Thyroid gland (tissue), 4 donors: ENCODE data around the gene FRMD4A.

Source experiments
- POLR2A ChIP-seq, 2 donors: fragments of 450-650 bp; IDR thresholded peaks; one replicate each; pipeline ENCODE4 v1.6.1; 2017; ENCODE audit warnings: antibody characterized with exemption in 2 of 2, mild to moderate bottlenecking in 2 of 2, moderate library complexity in 1 of 2
- TF ChIP-seq, protein P1 (sequence below), 6 experiments: fragments of 200-600 bp in 3 of 6; fragments of 450-650 bp in 3 of 6; sonication (generic) in 3 of 6; IDR thresholded peaks; one replicate each; pipeline ENCODE4 v1.5.1; 2016 to 2019; ENCODE audit warnings: antibody characterized with exemption in 6 of 6, mild to moderate bottlenecking in 2 of 6, inconsistent platforms in 1 of 6, moderate library complexity in 1 of 6

DNA sequence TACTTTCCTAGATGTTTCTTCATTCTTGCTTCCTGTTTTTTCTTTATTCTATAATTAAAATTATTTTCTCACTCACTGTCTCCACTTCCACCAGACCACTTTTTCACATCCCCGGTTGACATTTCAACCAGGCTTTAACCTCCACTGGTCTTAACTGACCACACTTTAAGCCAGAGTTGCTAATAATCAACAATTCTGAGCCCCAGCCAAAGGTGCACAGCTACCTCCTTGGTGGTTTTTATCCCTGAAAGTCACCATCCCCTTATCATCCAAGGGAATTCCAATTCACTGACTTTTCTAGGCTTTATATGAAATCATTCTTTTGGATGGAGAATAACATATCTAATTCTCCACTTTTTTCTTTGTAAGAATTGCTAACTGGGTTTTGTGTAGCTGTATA lies 138.9 kb downstream of the FRMD4A start:
- TF ChIP-seq POLR2A (IDR thresholded peaks at IDR 0.05): no peak
- TF ChIP-seq, protein P1, sequence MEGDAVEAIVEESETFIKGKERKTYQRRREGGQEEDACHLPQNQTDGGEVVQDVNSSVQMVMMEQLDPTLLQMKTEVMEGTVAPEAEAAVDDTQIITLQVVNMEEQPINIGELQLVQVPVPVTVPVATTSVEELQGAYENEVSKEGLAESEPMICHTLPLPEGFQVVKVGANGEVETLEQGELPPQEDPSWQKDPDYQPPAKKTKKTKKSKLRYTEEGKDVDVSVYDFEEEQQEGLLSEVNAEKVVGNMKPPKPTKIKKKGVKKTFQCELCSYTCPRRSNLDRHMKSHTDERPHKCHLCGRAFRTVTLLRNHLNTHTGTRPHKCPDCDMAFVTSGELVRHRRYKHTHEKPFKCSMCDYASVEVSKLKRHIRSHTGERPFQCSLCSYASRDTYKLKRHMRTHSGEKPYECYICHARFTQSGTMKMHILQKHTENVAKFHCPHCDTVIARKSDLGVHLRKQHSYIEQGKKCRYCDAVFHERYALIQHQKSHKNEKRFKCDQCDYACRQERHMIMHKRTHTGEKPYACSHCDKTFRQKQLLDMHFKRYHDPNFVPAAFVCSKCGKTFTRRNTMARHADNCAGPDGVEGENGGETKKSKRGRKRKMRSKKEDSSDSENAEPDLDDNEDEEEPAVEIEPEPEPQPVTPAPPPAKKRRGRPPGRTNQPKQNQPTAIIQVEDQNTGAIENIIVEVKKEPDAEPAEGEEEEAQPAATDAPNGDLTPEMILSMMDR (IDR thresholded peaks at IDR 0.05): no peak
